B cell (primary cell): ENCODE data around the gene TNPO2.

ENCODE experiments used
- EZH2 ChIP-seq: IDR thresholded peaks from 2 replicates; pipeline ENCODE4 v1.6.1; 2012; ENCODE audit warnings: borderline replicate concordance, low read depth, mild to moderate bottlenecking, moderate library complexity, low read length; ENCODE audit not compliant: insufficient read depth, poor library complexity, severe bottlenecking
- TF ChIP-seq, protein P1 (sequence below): fragments of 200-600 bp; IDR thresholded peaks from one replicate; pipeline ENCODE4 v1.8.0; 2022; ENCODE audit warnings: antibody characterized with exemption, mild to moderate bottlenecking

DNA sequence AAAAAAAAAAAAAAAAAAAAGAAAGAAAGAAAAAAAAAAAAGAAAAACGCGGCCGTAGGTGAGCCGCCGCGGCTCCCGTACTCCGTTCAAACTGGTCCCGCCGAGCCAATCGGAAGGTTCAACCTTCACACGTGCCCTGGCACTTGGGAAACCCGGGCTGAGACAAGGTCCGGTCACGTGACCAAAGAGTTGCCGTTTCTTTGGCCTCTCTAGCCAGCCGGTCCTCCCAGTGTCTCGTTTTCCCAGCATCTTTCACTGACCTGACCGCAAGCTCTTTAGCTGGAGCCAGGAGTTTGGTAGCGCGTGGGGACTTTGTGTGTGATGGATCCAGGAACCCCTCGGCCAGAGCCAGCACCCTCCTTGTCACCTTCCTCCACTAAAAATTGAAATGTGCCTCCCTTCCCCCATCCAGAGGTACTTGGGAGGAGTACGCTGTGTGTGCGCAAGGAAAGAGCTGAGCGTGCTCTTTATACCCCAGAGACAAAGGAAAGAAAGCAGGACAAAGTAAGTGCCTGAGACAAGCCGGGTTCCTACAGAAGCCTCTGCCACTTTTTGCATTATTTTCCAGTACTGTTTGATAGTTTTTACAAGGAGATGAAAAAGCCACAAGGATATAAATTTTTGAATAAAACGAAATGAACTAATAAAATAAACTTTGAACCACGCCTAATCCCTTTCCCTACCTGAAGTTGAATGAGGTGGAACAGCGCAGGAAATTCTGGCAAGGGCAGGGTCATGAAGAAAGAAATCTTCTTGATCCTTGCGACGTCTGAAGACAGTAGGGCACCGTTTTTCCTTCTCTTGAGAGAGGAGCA, 959 bp downstream of the TNPO2 start:
- TF ChIP-seq, protein P1, sequence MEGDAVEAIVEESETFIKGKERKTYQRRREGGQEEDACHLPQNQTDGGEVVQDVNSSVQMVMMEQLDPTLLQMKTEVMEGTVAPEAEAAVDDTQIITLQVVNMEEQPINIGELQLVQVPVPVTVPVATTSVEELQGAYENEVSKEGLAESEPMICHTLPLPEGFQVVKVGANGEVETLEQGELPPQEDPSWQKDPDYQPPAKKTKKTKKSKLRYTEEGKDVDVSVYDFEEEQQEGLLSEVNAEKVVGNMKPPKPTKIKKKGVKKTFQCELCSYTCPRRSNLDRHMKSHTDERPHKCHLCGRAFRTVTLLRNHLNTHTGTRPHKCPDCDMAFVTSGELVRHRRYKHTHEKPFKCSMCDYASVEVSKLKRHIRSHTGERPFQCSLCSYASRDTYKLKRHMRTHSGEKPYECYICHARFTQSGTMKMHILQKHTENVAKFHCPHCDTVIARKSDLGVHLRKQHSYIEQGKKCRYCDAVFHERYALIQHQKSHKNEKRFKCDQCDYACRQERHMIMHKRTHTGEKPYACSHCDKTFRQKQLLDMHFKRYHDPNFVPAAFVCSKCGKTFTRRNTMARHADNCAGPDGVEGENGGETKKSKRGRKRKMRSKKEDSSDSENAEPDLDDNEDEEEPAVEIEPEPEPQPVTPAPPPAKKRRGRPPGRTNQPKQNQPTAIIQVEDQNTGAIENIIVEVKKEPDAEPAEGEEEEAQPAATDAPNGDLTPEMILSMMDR: no peak
- TF ChIP-seq EZH2: no peak
